Endothelial cell of umbilical vein (primary cell): ENCODE data around the gene SAMD5. TPM values are rescaled to one million over a fixed set of nuclear protein-coding genes. Genes with fewer than 3 reads are reported as not detected.

Experiments
- BruUV-seq: library from RNA; stranded (reverse); fragments of 400-500 nt; replicated peaks from 2 replicates; lab custom pipeline; 2021; lab: Mats Ljungman, UMichigan
- CTCF ChIA-PET: fragments of 300-600, 350-600 bp; sonication (Branson Sonifier 250); formaldehyde crosslinking; loops from one replicate; lab custom pipeline; 2021; ENCODE audit warnings: antibody characterized with exemption, inconsistent platforms; lab: Charles Lee
- POLR2A ChIA-PET: fragments of 300-600, 350-600 bp; sonication (Branson Sonifier 250); formaldehyde crosslinking; loops from one replicate; lab custom pipeline; 2021; ENCODE audit warnings: antibody characterized with exemption, inconsistent platforms; lab: Charles Lee
- DNase-seq: peaks from one replicate; pipeline ENCODE4 v3.0.0-alpha.2; 2011; ENCODE audit warnings: low read depth, low spot score
- FAIRE-seq: peaks from 2 replicates; lab custom pipeline; 2011; peaks lifted over from hg19 to GRCh38; lab: Jason Lieb, UNC
- H2AFZ ChIP-seq: 2 replicates; pipeline ENCODE4 v1.6.0; 2012; ENCODE audit warnings: low read depth, low read length, control low read depth, inconsistent platforms
- H3K27ac ChIP-seq: 2 replicates; pipeline ENCODE4 v1.5.1; 2011; ENCODE audit warnings: low read depth, mild to moderate bottlenecking, control low read depth, low read length, moderate library complexity; ENCODE audit not compliant: insufficient read depth
- H3K27me3 ChIP-seq, 2 experiments: 2 replicates each; pipeline versions ENCODE4 v1.6.0 to v1.6.1; 2011; ENCODE audit warnings: low read length in 2 of 2, mixed read lengths in 1 of 2; ENCODE audit not compliant: control insufficient read depth in 2 of 2, insufficient read depth in 2 of 2
- H3K36me3 ChIP-seq, 2 experiments: 2 replicates in 1 of 2; 3 replicates in 1 of 2; pipeline ENCODE4 v1.5.1; 2011; ENCODE audit warnings: low read length in 2 of 2, mild to moderate bottlenecking in 1 of 2, moderate library complexity in 1 of 2; ENCODE audit not compliant: control insufficient read depth in 2 of 2, insufficient read depth in 2 of 2; ENCODE audit errors: extremely low read depth in 1 of 2
- H3K4me1 ChIP-seq: 3 replicates; pipeline ENCODE4 v1.5.1; 2011; ENCODE audit warnings: mild to moderate bottlenecking, low read length; ENCODE audit not compliant: control insufficient read depth, insufficient read depth; ENCODE audit errors: extremely low read depth
- H3K4me2 ChIP-seq: 2 replicates; pipeline ENCODE4 v1.6.1; 2011; ENCODE audit warnings: low read length, control low read depth, mixed read lengths; ENCODE audit not compliant: insufficient read depth
- H3K4me3 ChIP-seq, 3 experiments: fragments of 200-600 bp in 1 of 3; sonication (generic), shearing (Covaris generic) in 1 of 3; replicated peaks in 1 of 3; 2 replicates each; pipeline ENCODE4 v1.5.1; 2011 to 2016; ENCODE audit warnings: control low read depth in 3 of 3, low read length in 3 of 3, mild to moderate bottlenecking in 2 of 3, inconsistent platforms in 1 of 3, low read depth in 1 of 3, moderate library complexity in 1 of 3; ENCODE audit not compliant: insufficient read depth in 1 of 3
- H3K79me2 ChIP-seq: 2 replicates; pipeline ENCODE4 v1.6.0; 2012; ENCODE audit warnings: low read length, inconsistent platforms; ENCODE audit not compliant: control insufficient read depth, insufficient read depth
- H3K9ac ChIP-seq: replicated peaks from 2 replicates; pipeline ENCODE3; 2011; ENCODE audit warnings: low read length, control low read depth; ENCODE audit not compliant: insufficient read depth; ENCODE audit errors: extremely low read depth
- H3K9me1 ChIP-seq: replicated peaks from 3 replicates; pipeline ENCODE4 v1.6.0; 2011; ENCODE audit warnings: mild to moderate bottlenecking, low read length; ENCODE audit not compliant: control insufficient read depth, insufficient read depth; ENCODE audit errors: extremely low read depth
- H3K9me3 ChIP-seq: replicated peaks from 2 replicates; pipeline ENCODE4 v1.5.1; 2012; ENCODE audit warnings: low read length, inconsistent platforms; ENCODE audit not compliant: control insufficient read depth, insufficient read depth
- H4K20me1 ChIP-seq: replicated peaks from 2 replicates; pipeline ENCODE3; 2011; ENCODE audit warnings: mild to moderate bottlenecking, low read length; ENCODE audit not compliant: control insufficient read depth, insufficient read depth; ENCODE audit errors: extremely low read depth
- FOS ChIP-seq: IDR thresholded peaks from 2 replicates; pipeline ENCODE4 v1.6.1; 2011; ENCODE audit warnings: mild to moderate bottlenecking, low read length, moderate library complexity, borderline replicate concordance; ENCODE audit not compliant: insufficient read depth
- GATA2 ChIP-seq: IDR thresholded peaks from 2 replicates; pipeline ENCODE4 v1.7.0; 2011; ENCODE audit warnings: low read depth, mild to moderate bottlenecking, moderate library complexity, mixed read lengths, low read length; ENCODE audit not compliant: insufficient read length, insufficient read depth
- JUN ChIP-seq: IDR thresholded peaks from 2 replicates; pipeline ENCODE4 v1.6.1; 2011; ENCODE audit warnings: borderline replicate concordance, low read depth; ENCODE audit not compliant: insufficient read length, insufficient read depth
- MYC ChIP-seq: IDR thresholded peaks from one replicate; pipeline ENCODE4 v1.6.1; 2011; ENCODE audit warnings: mild to moderate bottlenecking, low read depth, low read length
- POLR2A ChIP-seq: IDR thresholded peaks from 2 replicates; pipeline ENCODE4 v1.6.1; 2012; ENCODE audit warnings: low read depth, mild to moderate bottlenecking, control low read depth, low read length
- POLR2AphosphoS5 ChIP-seq: IDR thresholded peaks from 2 replicates; pipeline ENCODE4 v1.6.1; 2012; ENCODE audit warnings: low read depth, mild to moderate bottlenecking, control low read depth, low read length, moderate library complexity; ENCODE audit not compliant: insufficient read depth
- dilution Hi-C: fragments of 300-500 bp; cut with MboI; formaldehyde crosslinking; loops from one replicate; pipeline ENCODE4 v1.15.0; 2019; ENCODE audit warnings: low sequenced_read_pairs; ENCODE audit not compliant: extremely low pct_ligation_motif_present
- intact Hi-C: fragments of 100-400 bp; cut with micrococcal nuclease; formaldehyde crosslinking; loops from one replicate; pipeline ENCODE4 v1.10.0; 2022
- polyA plus RNA-seq, 4 experiments: library from polyadenylated mRNA; depleted of rRNA in 3 of 4; stranded (reverse) in 3 of 4; unstranded in 1 of 4; fragments of >200 nt; gene quantifications; 2 replicates each; pipeline versions ENCODE4 v1.2.1 to v1.2.3, GENCODE V29; 2011 to 2012; ENCODE audit warnings: missing spikeins in 1 of 4
- total RNA-seq: library from RNA; stranded (reverse); gene quantifications from 2 replicates; pipeline ENCODE4 v1.2.3, GENCODE V29; 2021
- TF ChIP-seq, protein P1 (sequence below): IDR thresholded peaks from 2 replicates; pipeline ENCODE4 v1.6.1; 2011; ENCODE audit not compliant: insufficient read depth, insufficient read length

Gene SAMD5
- total and polyA plus RNA-seq, 2 donors (not counting 3 experiments of a cell fraction or from before 2014, with no cell fraction given), result 0.75 to 6.9 TPM

DNA sequence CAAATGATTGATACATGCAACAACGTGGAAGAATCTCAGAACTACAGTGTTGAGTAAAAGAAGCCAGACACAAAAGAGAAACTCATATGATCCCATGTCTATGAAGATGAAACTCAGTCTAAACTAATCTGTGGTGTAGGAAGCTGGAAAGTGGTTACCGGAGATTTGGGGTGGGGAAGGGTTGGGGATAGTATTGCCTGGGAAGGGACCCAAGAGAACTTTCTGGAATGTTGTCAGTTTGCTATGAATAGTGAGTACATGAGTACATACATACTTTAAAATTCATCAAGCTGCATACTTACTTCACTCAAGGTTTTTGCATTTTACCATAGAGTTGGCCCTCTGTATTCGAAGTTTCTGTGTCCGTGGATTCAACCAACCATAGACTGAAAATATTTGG is 106.0 kb downstream of the SAMD5 start:
- H3K9me1 ChIP-seq, result no peaks in the 10 kb centered on the region
- CTCF ChIA-PET, result interaction anchor here (1.0 to 1.5 kb wide), 4 partner anchors 11 to 108 kb away, joined by 3 to 6 read pairs (median 3); no protein-coding TSS in a partner anchor
- no peak overlapping the region for H3K4me2 ChIP-seq
- no peaks in the 10 kb centered on the region for H3K4me1 ChIP-seq
- H3K27me3 ChIP-seq, result no peaks in the 10 kb centered on the region
- no peak overlapping the region for H3K27ac ChIP-seq
- no peak for DNase-seq
- no TSS peak for BruUV-seq
- H3K79me2 ChIP-seq, result no peaks in the 10 kb centered on the region
- no peak overlapping the region for H3K9ac ChIP-seq
- no peak for FAIRE-seq
- H4K20me1 ChIP-seq, result no peaks in the 10 kb centered on the region
- no peak overlapping the region for H2AFZ ChIP-seq
- TF ChIP-seq GATA2, result no peak
- TF ChIP-seq POLR2AphosphoS5, result no peak
- no peak for TF ChIP-seq FOS
- TF ChIP-seq POLR2A, result no peak
- TF ChIP-seq MYC, result no peak
- no peak for TF ChIP-seq JUN
- TF ChIP-seq, protein P1, sequence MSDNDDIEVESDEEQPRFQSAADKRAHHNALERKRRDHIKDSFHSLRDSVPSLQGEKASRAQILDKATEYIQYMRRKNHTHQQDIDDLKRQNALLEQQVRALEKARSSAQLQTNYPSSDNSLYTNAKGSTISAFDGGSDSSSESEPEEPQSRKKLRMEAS, result no peak
- no peak overlapping the region for H3K4me3 ChIP-seq
- dilution Hi-C loops (no loop called here), intact Hi-C loops (no loop called here)
- no peaks in the 10 kb centered on the region for H3K36me3 ChIP-seq
- H3K9me3 ChIP-seq, result no peaks in the 10 kb centered on the region
- POLR2A ChIA-PET, result no interaction called here
